H1 (cell line): Measurements from ENCODE around the gene IFTAP. TPM values are rescaled to one million over a fixed set of nuclear protein-coding genes. Genes with fewer than 3 reads are reported as not detected.

ENCODE experiments used
- CTCF ChIA-PET: fragments of 300-600 bp; sonication (Branson Sonifier 250); formaldehyde crosslinking; loops from one replicate; lab custom pipeline; 2021; ENCODE audit not compliant: partially characterized antibody; lab: Charles Lee
- POLR2A ChIA-PET: fragments of 300-600 bp; sonication (Branson Sonifier 250); formaldehyde crosslinking; loops from one replicate; lab custom pipeline; 2021; ENCODE audit warnings: inconsistent platforms; ENCODE audit not compliant: partially characterized antibody; lab: Charles Lee
- DNase-seq, 2 experiments: peaks; one replicate each; pipeline versions ENCODE4 v3.0.0 to v3.0.0-alpha.2; 2010 to 2022; ENCODE audit warnings: low spot score in 2 of 2, low read depth in 1 of 2, mixed read lengths in 1 of 2
- FAIRE-seq: peaks from 2 replicates; lab custom pipeline; 2011; peaks lifted over from hg19 to GRCh38; lab: Jason Lieb, UNC
- H2AFZ ChIP-seq: 2 replicates; pipeline ENCODE4 v1.8.1; 2012; ENCODE audit warnings: low read length, inconsistent platforms
- H2AK5ac ChIP-seq: 2 replicates; pipeline ENCODE4 v1.6.1; 2013; ENCODE audit warnings: low read depth, low read length
- H2BK120ac ChIP-seq: replicated peaks from 2 replicates; pipeline ENCODE3; 2013; ENCODE audit warnings: low read depth, low read length, inconsistent platforms
- H2BK12ac ChIP-seq: 2 replicates; pipeline ENCODE4 v1.6.1; 2013; ENCODE audit warnings: low read depth, low read length
- H2BK15ac ChIP-seq: 2 replicates; pipeline ENCODE4 v1.6.1; 2013; ENCODE audit warnings: low read length
- H2BK20ac ChIP-seq: 2 replicates; pipeline ENCODE4 v1.6.1; 2013; ENCODE audit warnings: low read length
- H2BK5ac ChIP-seq: 2 replicates; pipeline ENCODE4 v1.6.1; 2013; ENCODE audit warnings: low read depth, low read length
- H3K14ac ChIP-seq: 2 replicates; pipeline ENCODE4 v1.6.1; 2013; ENCODE audit warnings: inconsistent platforms; ENCODE audit not compliant: insufficient read length
- H3K18ac ChIP-seq: 2 replicates; pipeline ENCODE4 v1.6.1; 2013; ENCODE audit warnings: low read length; ENCODE audit errors: extremely low read depth
- H3K23ac ChIP-seq: 2 replicates; pipeline ENCODE4 v1.6.1; 2013; ENCODE audit warnings: inconsistent platforms; ENCODE audit not compliant: insufficient read length
- H3K23me2 ChIP-seq: 2 replicates; pipeline ENCODE4 v1.6.1; 2013; ENCODE audit warnings: low read depth, low read length
- H3K27ac ChIP-seq: 2 replicates; pipeline ENCODE4 v1.6.1; 2011; ENCODE audit warnings: low read depth, low read length, inconsistent platforms
- H3K27me3 ChIP-seq, 4 experiments: replicated peaks in 1 of 4; 1 replicate in 1 of 4; 2 replicates in 3 of 4; pipeline versions ENCODE4 v1.6.1 to v1.8.1; 2011 to 2013; ENCODE audit warnings: low read length in 3 of 4, mild to moderate bottlenecking in 3 of 4, inconsistent platforms in 2 of 4, mixed read lengths in 2 of 4, moderate library complexity in 1 of 4; ENCODE audit not compliant: control insufficient read depth in 3 of 4, insufficient read depth in 3 of 4; ENCODE audit errors: extremely low read depth in 1 of 4
- H3K36me3 ChIP-seq, 4 experiments: 2 replicates each; pipeline versions ENCODE4 v1.6.1 to v1.8.1; 2011 to 2013; ENCODE audit warnings: mild to moderate bottlenecking in 4 of 4, low read length in 3 of 4, moderate library complexity in 2 of 4, control low read depth in 1 of 4, inconsistent platforms in 1 of 4; ENCODE audit not compliant: insufficient read depth in 4 of 4, control insufficient read depth in 2 of 4
- H3K4ac ChIP-seq: replicated peaks from 2 replicates; pipeline ENCODE3; 2013; ENCODE audit warnings: low read length, low read depth, mixed read lengths, inconsistent platforms; ENCODE audit not compliant: insufficient read length
- H3K4me1 ChIP-seq, 4 experiments: replicated peaks in 1 of 4; 1 replicate in 1 of 4; 2 replicates in 3 of 4; pipeline versions ENCODE4 v1.6.1 to v1.8.1; 2011 to 2013; ENCODE audit warnings: low read length in 3 of 4, inconsistent platforms in 2 of 4, mixed read lengths in 1 of 4; ENCODE audit not compliant: insufficient read depth in 4 of 4, control insufficient read depth in 3 of 4
- H3K4me2 ChIP-seq, 2 experiments: 2 replicates each; pipeline versions ENCODE4 v1.6.1 to v1.8.1; 2011 to 2013; ENCODE audit warnings: low read depth in 2 of 2, low read length in 2 of 2, control low read depth in 1 of 2, inconsistent platforms in 1 of 2, mild to moderate bottlenecking in 1 of 2; ENCODE audit not compliant: insufficient read depth in 1 of 2
- H3K4me3 ChIP-seq, 4 experiments: fragments of 200-600, 300-600 bp in 1 of 4; sonication (generic), shearing (Covaris generic), sonication (Bioruptor Twin) in 1 of 4; 2 replicates each; pipeline versions ENCODE4 v1.5.1 to v1.8.1; 2011 to 2016; ENCODE audit warnings: low read length in 4 of 4, low read depth in 3 of 4, control low read depth in 2 of 4, inconsistent platforms in 2 of 4, mild to moderate bottlenecking in 2 of 4, mixed read lengths in 1 of 4, moderate library complexity in 1 of 4; ENCODE audit not compliant: insufficient read depth in 2 of 4; ENCODE audit errors: extremely low read depth in 1 of 4
- H3K56ac ChIP-seq: replicated peaks from 2 replicates; pipeline ENCODE3; 2013; ENCODE audit warnings: low read depth, mild to moderate bottlenecking, mixed read lengths, low read length, inconsistent platforms; ENCODE audit not compliant: insufficient read length
- H3K79me1 ChIP-seq: 2 replicates; pipeline ENCODE4 v1.6.1; 2013; ENCODE audit warnings: low read depth, low read length, control low read depth
- H3K79me2 ChIP-seq, 2 experiments: 2 replicates each; pipeline versions ENCODE4 v1.6.1 to v1.8.1; 2012 to 2013; ENCODE audit warnings: low read length in 2 of 2, mild to moderate bottlenecking in 2 of 2, inconsistent platforms in 1 of 2; ENCODE audit not compliant: insufficient read depth in 2 of 2, control insufficient read depth in 1 of 2
- H3K9ac ChIP-seq, 4 experiments: replicated peaks in 1 of 4; 1 replicate in 1 of 4; 2 replicates in 3 of 4; pipeline versions ENCODE4 v1.6.1 to v1.8.1; 2011 to 2013; ENCODE audit warnings: low read depth in 3 of 4, low read length in 3 of 4, control low read depth in 2 of 4, mild to moderate bottlenecking in 2 of 4, moderate library complexity in 2 of 4, inconsistent platforms in 1 of 4; ENCODE audit errors: extremely low read depth in 1 of 4
- H3K9me3 ChIP-seq, 2 experiments: 2 replicates each; pipeline versions ENCODE4 v1.6.1 to v1.8.1; 2012 to 2013; ENCODE audit warnings: mild to moderate bottlenecking in 2 of 2, moderate library complexity in 2 of 2, control low read depth in 1 of 2, inconsistent platforms in 1 of 2, low read depth in 1 of 2, low read length in 1 of 2, mixed read lengths in 1 of 2; ENCODE audit not compliant: insufficient read depth in 2 of 2
- H4K20me1 ChIP-seq, 2 experiments: replicated peaks in 1 of 2; 2 replicates each; pipeline versions ENCODE3 to v1.8.1; 2011 to 2013; ENCODE audit warnings: inconsistent platforms in 2 of 2, low read length in 2 of 2, mild to moderate bottlenecking in 1 of 2; ENCODE audit not compliant: insufficient read depth in 2 of 2, control insufficient read depth in 1 of 2
- H4K5ac ChIP-seq: 2 replicates; pipeline ENCODE4 v1.6.1; 2013; ENCODE audit warnings: low read length, low read depth, mixed read lengths, inconsistent platforms; ENCODE audit not compliant: insufficient read length
- H4K8ac ChIP-seq: 2 replicates; pipeline ENCODE4 v1.8.0; 2013; ENCODE audit warnings: mild to moderate bottlenecking, moderate library complexity, low read length, inconsistent platforms; ENCODE audit not compliant: insufficient read depth; ENCODE audit errors: extremely low read depth
- H4K91ac ChIP-seq: replicated peaks from 2 replicates; pipeline ENCODE3; 2013; ENCODE audit warnings: low read length, mixed read lengths, inconsistent platforms; ENCODE audit not compliant: insufficient read length
- CBX5 ChIP-seq: fragments of 300-800, 300-1000 bp; sonication (generic); IDR thresholded peaks from 2 replicates; pipeline ENCODE4 v1.7.1; 2016; ENCODE audit warnings: antibody characterized with exemption, low read length, low read depth
- CREB1 ChIP-seq: IDR thresholded peaks from 2 replicates; pipeline ENCODE4 v1.6.1; 2012; ENCODE audit warnings: inconsistent platforms
- CTBP2 ChIP-seq: IDR thresholded peaks from 2 replicates; pipeline ENCODE4 v1.7.0; 2011; ENCODE audit warnings: borderline replicate concordance, mild to moderate bottlenecking, moderate library complexity, mixed read lengths, low read length; ENCODE audit not compliant: insufficient read depth, insufficient read length
- JUND ChIP-seq: IDR thresholded peaks from 2 replicates; pipeline ENCODE4 v1.6.1; 2011; ENCODE audit warnings: mild to moderate bottlenecking, improper control_type of control experiment, low read length
- PHF8 ChIP-seq: fragments of 200-600 bp; sonication (generic); conservative IDR thresholded peaks from 2 replicates; pipeline ENCODE4 v1.7.1; 2012; ENCODE audit warnings: low read depth, mild to moderate bottlenecking, inconsistent platforms, low read length, moderate library complexity
- POLR2A ChIP-seq, 2 experiments: IDR thresholded peaks; 1 replicate in 1 of 2; 2 replicates in 1 of 2; pipeline ENCODE4 v1.6.1; 2011; ENCODE audit warnings: low read depth in 2 of 2, low read length in 2 of 2, mild to moderate bottlenecking in 2 of 2; ENCODE audit errors: control extremely low read depth in 1 of 2
- POU5F1 ChIP-seq: IDR thresholded peaks from 2 replicates; pipeline ENCODE4 v1.6.1; 2011; ENCODE audit warnings: low read depth, mild to moderate bottlenecking, low read length, moderate library complexity
- RFX5 ChIP-seq: IDR thresholded peaks from 2 replicates; pipeline ENCODE4 v1.6.1; 2011; ENCODE audit warnings: low read depth, low read length, improper control_type of control experiment, borderline replicate concordance
- SP4 ChIP-seq: IDR thresholded peaks from 2 replicates; pipeline ENCODE4 v1.6.1; 2012; ENCODE audit warnings: low read length, inconsistent platforms
- TAF7 ChIP-seq: optimal IDR thresholded peaks from 2 replicates; pipeline ENCODE3; 2011; ENCODE audit warnings: low read depth, mild to moderate bottlenecking, inconsistent platforms, low read length, moderate library complexity, borderline replicate concordance
- YY1 ChIP-seq: IDR thresholded peaks from 2 replicates; pipeline ENCODE4 v1.6.1; 2011; ENCODE audit warnings: low read depth, mild to moderate bottlenecking, low read length
- WGBS, 2 experiments: shearing (Covaris generic) in 1 of 2; methylation state at CpG; one replicate each; pipeline versions ENCODE4 v1.1.6 to v1.1.7; 2013 to 2015; ENCODE audit warnings: low lambda C conversion rate in 2 of 2, mixed read lengths in 2 of 2, inconsistent platforms in 1 of 2, low coverage in 1 of 2, missing lambda C conversion rate in 1 of 2; ENCODE audit not compliant: insufficient replicate concordance in 2 of 2, insufficient coverage in 1 of 2, insufficient read length in 1 of 2; ENCODE audit errors: extremely low coverage in 1 of 2, missing lambda C conversion rate in 1 of 2; 5-methylcytosine and 5-hydroxymethylcytosine counted together
- polyA plus RNA-seq, 7 experiments: library from polyadenylated mRNA; depleted of rRNA in 3 of 7; stranded (reverse) in 5 of 7; unstranded in 2 of 7; fragments of >200 nt in 5 of 7; fragments of 200-250 nt in 2 of 7; gene quantifications; 1 replicate in 5 of 7; 2 replicates in 1 of 7; 4 replicates in 1 of 7; pipeline versions ENCODE4 v1.2.1 to v1.2.3, GENCODE V29; 2011 to 2013; ENCODE audit warnings: missing spikeins in 2 of 7, mixed read lengths in 2 of 7
- total RNA-seq: library from RNA; stranded (reverse); fragmentation: NEBNext Ultra II Directional; extraction: Animal tissue kit (Norgen Biotek cat#: 25700); gene quantifications from 2 replicates; pipeline ENCODE4 v1.2.1, GENCODE V29; 2021
- TF ChIP-seq, protein P1 (sequence below), 3 experiments: IDR thresholded peaks; 1 replicate in 2 of 3; 2 replicates in 1 of 3; pipeline versions ENCODE4 v1.5.1 to v1.6.1; 2011; ENCODE audit warnings: low read length in 3 of 3, mild to moderate bottlenecking in 3 of 3, inconsistent platforms in 2 of 3, low read depth in 1 of 3, moderate library complexity in 1 of 3; ENCODE audit not compliant: insufficient read depth in 1 of 3; ENCODE audit errors: control extremely low read depth in 1 of 3

The IFTAP gene
- total and polyA plus RNA-seq, 2 of the 8 experiments (the other 6 are each of a cell fraction or from before 2014, with no cell fraction given): 21.2 to 23.9 TPM

DNA sequence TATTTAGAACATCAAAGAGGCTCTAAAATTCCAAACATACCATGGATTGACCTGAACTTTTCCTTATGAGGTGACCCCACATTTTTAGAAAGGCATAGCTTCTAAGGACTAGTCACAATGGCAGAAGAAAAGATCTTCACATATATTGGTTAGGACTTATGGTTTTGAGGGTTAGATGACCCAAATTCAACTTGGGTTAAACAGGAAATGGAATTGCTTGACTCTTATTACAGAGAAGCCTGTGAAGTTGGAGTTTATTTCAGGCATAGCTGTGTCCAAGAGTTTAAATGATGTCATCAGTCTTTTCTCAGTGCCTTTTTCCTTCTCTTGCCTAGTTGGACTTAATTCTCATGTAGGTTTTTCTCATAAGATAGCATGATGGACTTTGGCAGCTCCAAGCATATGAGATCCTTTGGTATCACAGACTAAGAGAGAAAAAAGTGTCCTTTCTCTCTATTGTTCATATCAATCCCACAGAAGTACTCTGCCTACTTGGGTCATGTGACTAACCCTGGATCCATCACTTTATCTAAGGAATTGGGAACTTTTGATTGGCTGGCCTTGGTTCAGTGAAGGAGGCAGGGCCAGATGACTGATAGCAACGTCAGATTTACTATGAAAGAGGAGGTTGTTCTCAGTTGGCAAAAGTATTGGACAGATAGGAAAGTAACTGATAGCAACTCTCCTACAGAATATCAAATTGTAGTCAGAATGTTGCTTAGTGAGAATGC, 43.8 kb upstream of the IFTAP start:
- no peak overlapping the region for H2BK5ac ChIP-seq
- POLR2A ChIA-PET: no interaction called here
- no peak overlapping the region for H3K14ac ChIP-seq
- no peak for TF ChIP-seq POU5F1
- TF ChIP-seq JUND: no peak
- TF ChIP-seq, protein P1, sequence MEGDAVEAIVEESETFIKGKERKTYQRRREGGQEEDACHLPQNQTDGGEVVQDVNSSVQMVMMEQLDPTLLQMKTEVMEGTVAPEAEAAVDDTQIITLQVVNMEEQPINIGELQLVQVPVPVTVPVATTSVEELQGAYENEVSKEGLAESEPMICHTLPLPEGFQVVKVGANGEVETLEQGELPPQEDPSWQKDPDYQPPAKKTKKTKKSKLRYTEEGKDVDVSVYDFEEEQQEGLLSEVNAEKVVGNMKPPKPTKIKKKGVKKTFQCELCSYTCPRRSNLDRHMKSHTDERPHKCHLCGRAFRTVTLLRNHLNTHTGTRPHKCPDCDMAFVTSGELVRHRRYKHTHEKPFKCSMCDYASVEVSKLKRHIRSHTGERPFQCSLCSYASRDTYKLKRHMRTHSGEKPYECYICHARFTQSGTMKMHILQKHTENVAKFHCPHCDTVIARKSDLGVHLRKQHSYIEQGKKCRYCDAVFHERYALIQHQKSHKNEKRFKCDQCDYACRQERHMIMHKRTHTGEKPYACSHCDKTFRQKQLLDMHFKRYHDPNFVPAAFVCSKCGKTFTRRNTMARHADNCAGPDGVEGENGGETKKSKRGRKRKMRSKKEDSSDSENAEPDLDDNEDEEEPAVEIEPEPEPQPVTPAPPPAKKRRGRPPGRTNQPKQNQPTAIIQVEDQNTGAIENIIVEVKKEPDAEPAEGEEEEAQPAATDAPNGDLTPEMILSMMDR (IDR thresholded peaks at IDR 0.05; ENCODE audit: control extremely low read depth in 1 of 3, insufficient read depth in 1 of 3, low read depth in 1 of 3, low read length in 3 of 3): no peak
- TF ChIP-seq CBX5: no peak
- TF ChIP-seq CREB1: no peak
- no peak for TF ChIP-seq RFX5
- no peak for TF ChIP-seq YY1
- no peak for TF ChIP-seq CTBP2
- no peak for TF ChIP-seq POLR2A (IDR thresholded peaks at IDR 0.05; ENCODE audit: control extremely low read depth in 1 of 2, low read depth in 2 of 2, low read length in 2 of 2)
- TF ChIP-seq SP4: no peak
- TF ChIP-seq TAF7: no peak
- no peak for TF ChIP-seq PHF8

More for the DNA sequence above, 43.8 kb upstream of the IFTAP start:
- Histone ChIP-seq H3K9me3 (no peaks in the 10 kb centered on the region), H2BK15ac (no peak overlapping the region), H2AFZ (no peak overlapping the region), H4K8ac (no peak overlapping the region), H4K91ac (no peak overlapping the region), H3K79me2 (no peaks in the 10 kb centered on the region), H4K5ac (no peak overlapping the region), H2AK5ac (no peak overlapping the region), H3K18ac (no peak overlapping the region), H3K4me1 (no peaks in the 10 kb centered on the region), H3K79me1 (no peaks in the 10 kb centered on the region), H3K27ac (no peak overlapping the region), H3K4me2 (no peak overlapping the region), H2BK12ac (no peak overlapping the region), H2BK20ac (no peak overlapping the region), H2BK120ac (no peak overlapping the region), H3K36me3 (no peaks in the 10 kb centered on the region), H3K4me3 (no peak overlapping the region), H3K23ac (no peak overlapping the region), H3K27me3 (no peaks in the 10 kb centered on the region), H3K23me2 (no peaks in the 10 kb centered on the region), H3K9ac (no peak overlapping the region), H4K20me1 (no peaks in the 10 kb centered on the region), H3K56ac (no peak overlapping the region), H3K4ac (no peak overlapping the region)
- CTCF ChIA-PET: interaction anchor here (0.5 to 1.5 kb wide), 3 partner anchors 9 to 155 kb away, joined by 3 read pairs; no protein-coding TSS in a partner anchor
- DNase-seq: no peak
- FAIRE-seq: no peak
- WGBS, 2 experiments: 94% methylated on average over 1 of the region's 1 CpG; no CpG with 5 or more reads in 1 of the 2 experiments
